ENCODE data around the gene CCDC3.

Gene CCDC3

DNA sequence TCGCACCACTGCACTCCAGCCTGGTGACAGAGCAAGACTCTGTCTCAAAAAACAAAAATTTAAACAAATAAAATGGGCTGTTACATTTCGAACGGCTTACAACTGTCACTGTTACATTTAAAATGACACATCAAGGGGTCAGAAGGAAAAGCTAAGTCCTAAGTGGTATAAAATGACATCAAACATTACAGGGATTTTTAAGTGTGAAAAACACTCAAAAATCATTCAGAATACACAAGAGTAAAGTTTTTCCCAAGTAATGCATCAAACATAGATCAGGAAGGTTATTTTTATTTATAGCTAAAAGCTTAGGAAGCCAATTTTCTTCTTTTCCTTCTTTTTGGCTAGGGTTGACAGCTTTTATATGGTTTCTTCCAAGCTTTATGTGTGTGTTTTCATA, 39.0 kb downstream of the CCDC3 start:
- no peak for DNase-seq

DNA sequence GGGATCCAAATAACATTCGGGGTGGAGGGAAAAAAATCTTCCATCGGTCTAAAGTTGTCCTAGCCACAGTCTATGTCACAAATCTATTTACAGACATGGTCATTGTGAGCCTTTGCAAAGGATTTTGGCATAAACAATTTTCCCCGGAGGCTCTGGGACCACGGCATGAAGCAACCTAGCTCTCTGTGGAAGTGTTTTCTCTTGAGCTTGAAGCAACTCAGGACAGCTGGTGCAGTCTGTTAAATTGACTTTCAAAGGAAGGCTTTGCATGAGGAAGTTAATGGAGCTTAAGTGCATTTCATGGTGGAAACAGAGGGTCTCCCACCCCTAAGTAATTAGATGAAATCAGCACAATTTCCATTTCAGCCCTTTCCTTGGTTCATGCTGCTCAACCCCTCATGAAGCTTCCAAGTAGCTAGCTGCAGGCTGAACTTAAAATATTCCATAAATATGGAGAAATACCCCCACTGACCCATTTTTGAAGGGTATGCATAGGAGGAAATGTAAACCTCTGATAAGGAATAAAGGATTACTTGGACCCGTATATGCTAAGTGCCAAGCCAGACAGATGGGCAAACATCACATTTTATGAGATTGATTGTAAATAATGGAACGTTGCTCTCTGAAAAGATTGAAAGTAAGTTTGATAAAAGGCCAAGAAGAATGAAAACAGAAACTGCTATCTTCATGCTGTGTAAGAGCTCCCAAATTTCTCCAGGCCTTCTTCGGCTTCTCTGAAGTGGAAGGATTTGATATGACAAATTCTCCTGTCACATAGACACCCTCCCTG, 39.9 kb downstream of the CCDC3 start:
- DNase-seq: no peak

- DNase-seq: no peak
Measured at GRCh38 chr10:12960941-12961340, 40.6 kb downstream of the CCDC3 start.

DNA sequence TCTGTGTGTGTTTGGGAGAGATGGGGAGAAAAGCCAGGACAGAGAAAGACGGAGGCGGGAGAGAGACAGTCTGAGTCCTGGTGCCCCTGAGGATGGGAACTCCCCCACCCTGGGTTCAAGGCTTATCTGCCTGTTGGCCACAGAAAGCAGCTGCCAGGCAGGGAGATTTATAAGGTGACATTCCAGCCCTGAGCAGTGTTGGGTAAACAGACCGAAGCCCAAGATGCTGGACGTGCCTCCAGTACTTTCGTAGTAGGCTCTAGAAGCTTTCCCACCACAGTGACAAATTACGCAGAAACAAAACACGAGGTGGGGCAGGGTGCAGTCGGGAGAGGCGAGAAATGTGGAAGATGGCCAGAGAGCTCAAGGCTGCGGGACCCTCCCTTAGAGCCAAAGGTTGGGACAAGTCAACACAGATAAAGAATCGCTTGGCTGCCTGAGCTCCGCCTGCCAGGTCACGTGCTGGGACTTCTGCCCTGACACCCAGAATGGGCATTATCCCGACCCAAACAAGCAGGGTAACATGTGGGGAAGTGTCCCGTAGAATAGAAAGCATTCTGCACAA, 41.1 kb downstream of the CCDC3 start:
- DNase-seq: no peak

DNA sequence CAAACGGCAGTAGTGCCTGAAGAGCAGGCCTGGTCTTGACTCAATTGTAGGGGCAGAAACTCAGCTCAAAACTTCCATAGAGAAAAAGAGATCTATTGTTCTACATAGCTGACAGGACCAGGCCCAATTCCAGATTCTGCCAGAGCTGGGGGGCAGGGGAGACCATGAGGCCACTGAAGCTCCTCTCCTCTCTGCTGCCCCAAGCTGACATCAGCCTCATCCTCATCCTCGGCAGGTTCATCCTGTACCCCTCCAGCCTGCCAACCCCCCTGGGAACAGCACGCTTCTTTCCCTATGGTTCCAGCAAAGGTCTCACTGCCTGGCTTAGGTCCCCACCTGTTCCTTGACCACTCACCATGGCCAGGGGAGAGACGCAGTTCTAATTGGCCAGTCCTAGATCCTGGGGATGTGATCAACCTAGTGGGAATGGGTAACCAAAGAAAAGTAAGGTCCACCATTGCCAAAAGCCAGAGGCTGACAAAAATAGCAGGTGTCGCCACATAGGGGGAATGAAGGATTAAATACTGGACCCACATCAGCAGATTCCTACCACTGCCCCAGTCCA, 42.9 kb downstream of the CCDC3 start:
- DNase-seq: no peak

DNA sequence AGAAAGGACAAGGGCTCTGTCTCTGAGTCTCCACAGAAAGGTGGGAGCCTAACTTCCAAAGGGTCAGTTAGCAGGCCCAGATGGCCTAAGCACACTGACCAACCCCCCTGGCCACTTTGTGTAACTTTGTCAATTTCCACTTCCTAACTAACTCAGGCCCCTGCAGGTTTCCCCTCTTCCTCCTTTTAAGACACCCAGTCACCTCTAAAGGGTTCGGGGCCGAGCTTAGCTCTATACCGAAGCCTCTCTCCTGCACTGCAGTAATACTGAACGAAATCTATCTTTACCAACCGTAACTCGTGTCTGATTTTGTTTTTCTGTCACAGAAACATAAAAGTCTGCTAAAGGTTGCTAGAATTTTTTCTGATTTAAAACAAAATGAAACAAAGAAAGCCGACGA, 44.4 kb downstream of the CCDC3 start:
- no peak for DNase-seq

GRCh38 chr10:12954866-12955265, 46.6 kb downstream of the CCDC3 start:
- peak in 1 of 51 donors; percentile 6 for DNase-seq

GRCh38 chr10:12950583-12951128, 50.9 kb downstream of the CCDC3 start:
- no peak for DNase-seq

DNA sequence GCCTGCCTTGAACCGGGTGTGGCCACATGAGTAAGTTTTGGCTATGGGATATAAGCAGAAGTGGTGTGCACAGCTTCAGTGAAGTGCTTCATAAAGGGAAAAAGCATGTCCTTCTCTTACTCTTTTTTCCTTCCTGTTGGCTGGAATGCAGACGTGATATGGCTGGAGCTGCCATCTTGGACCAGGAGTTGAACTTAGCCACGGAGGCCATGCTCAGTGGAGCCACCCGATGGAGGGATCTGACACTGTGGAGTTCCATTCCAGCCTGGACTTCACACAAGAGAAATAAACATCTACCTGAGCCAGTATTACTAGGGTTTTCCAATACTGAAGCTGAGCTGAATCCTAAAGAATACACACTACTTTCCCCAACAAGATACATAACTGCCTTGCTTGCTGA, 52.3 kb downstream of the CCDC3 start:
- no peak for DNase-seq

DNA sequence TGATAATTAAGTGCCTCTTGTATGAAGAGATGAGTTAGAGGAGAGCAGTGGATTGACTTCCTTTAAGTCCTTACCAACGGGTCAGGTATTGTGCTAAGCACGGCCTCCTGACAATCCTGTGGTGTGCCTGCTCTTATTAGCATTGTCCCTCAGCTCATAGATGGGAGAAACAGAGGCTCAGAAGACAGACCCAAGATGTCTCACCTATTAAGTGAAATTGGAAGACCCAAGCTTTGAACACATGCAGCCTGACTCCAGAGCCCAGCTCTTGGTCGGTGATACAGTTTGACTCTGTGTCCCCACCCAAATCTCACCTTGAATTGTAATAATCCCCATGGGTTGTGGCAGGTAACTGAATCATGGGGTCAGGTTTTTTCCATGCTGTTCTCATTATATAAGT, 53.8 kb downstream of the CCDC3 start:
- DNase-seq: no peak

DNA sequence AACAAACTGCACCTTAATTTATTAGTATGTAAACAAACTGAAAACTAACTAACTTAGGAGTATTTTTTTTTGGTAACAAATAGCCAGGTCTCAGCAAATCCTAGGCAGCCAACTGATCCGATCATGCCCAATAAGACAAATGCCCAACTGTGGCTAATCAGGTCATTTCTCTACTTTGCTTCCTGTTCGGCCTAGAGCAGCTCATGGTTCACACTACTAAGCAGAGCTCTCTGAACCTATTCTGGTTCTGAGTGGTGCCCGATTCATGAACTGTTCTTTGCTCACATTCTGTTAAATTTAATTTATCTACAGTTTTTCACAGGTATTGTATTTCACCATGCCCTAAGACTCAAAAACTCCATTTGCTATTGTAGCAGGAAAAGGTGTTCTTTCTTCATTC, 55.1 kb downstream of the CCDC3 start:
- DNase-seq: no peak

DNA sequence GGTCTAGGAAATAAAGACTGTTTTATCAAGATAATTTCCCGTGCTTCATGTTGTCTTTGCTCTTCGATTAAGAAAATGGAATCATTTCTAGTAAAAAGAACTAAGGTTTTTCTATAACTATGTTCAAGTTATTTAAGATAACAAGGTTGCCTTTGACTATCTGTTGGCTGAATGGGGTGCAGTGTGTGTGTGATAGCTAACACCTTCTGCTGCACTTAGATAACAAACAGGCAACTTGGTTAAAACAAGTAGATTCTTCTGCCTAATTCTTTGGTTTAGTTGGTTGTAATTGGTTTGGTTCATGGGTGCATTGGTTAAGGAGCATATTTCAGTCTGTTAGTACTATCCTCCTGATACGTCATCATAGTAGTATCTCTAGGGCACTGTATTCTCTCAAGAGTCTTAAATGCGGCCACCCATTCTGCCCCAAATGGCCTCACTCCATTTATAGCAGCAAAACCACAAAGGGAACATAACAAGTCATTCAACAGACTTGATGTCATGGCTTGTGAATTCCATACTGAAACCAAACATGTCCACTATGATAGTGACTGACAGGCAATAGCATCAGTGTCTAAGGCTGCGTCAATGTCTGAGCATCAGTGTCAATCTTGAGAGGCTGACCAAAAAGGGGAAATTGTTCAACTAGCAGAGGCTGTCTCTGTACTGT, 55.7 kb downstream of the CCDC3 start:
- no peak for DNase-seq

DNA sequence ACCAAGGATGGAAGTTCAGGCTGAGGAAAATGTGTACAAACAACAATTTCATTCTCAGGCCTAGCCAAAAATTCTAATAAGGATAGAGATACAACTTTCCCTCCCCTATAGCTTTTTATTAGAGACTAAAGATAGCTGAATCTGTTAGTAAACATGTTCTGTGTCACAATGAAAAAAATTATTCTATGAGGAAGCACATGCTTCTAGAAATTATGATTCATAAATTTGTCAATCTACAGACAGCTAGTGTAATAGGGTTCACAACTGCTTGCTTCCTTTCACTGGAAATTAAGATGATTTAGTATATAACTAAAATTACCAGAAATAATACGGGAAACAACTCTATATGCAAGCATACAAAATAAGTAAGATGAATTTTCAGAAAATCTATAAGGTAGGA, 56.6 kb downstream of the CCDC3 start:
- no peak for DNase-seq

- no peak for DNase-seq
Measured at GRCh38 chr10:12943425-12943824, 58.1 kb downstream of the CCDC3 start.

- DNase-seq: no peak
Measured at GRCh38 chr10:12941966-12942365, 59.5 kb downstream of the CCDC3 start.

DNA sequence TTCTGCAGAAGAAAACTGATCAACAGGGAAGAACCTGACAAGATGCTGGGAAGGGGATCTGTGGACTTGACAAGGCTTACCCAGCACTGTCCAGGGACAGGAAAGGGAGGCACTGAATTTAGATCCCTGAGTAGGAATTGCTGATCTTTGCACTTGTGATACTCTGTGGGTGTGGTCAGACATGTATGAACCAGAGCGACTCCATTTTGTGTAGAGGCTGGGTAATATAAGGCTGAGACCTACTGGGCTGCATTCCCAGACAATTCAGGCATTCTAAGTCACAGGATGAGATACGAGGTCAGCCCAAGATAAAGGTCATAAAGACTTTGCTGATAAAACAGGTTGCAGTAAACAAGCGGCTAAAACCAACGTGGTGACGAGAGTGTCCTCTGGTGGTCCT, 60.7 kb downstream of the CCDC3 start:
- no peak for DNase-seq

DNA sequence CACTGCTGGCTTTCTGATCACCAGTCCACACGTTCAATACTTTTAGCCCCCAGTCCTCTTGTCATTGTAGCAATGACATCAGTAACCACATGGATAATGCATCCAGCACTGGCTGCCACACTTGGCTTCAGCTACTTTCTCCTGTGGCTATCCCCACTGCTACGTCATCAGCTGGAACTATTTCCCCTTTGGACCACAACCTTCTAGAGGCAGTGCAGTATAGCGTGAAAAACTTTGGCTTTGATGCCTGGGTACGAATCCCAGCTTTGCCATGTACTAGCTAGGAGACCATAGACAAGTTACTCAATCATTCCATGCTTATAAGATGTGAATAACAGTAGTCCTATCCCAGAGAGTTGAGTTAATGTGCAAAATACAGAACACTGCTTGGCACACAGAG, 63.2 kb downstream of the CCDC3 start:
- no peak for DNase-seq

DNA sequence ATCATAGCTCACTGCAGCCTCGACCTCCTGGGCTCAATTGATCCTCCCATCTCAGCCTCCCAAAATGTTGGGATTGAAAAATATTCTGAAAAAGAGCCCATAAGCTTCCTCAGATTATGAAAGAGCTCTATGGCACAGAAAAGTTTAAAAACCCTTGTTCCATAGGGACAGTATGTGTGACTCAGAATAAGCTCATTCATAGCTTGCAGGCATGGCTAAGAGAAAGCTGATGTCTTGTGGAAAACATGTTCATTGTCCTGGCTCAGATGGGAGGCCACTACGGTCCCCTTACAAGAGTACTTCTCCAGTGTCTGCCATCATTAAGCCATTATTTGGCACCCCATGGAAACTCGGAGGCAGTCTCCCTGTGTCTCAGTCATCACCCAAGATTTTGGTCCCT, 64.0 kb downstream of the CCDC3 start:
- DNase-seq: no peak

DNA sequence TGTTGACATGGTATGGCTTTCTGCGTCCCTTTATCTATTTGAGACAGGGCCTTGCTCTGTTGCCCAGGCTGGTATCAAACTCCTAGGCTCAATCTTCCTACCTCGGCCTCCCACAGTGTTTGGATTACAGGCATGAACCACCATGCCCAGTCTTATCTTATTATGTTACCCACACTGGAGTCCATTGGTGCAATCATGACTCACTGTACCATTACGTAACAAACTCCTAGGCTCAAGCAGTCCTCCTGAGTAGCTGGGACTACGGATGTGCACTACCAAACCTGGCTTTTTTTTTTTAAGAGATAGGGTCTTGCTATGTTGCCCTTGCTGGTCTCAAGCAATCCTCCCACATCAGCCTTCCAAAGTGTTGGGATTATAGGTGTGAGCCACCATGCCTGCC, 66.7 kb downstream of the CCDC3 start:
- DNase-seq: no peak

DNA sequence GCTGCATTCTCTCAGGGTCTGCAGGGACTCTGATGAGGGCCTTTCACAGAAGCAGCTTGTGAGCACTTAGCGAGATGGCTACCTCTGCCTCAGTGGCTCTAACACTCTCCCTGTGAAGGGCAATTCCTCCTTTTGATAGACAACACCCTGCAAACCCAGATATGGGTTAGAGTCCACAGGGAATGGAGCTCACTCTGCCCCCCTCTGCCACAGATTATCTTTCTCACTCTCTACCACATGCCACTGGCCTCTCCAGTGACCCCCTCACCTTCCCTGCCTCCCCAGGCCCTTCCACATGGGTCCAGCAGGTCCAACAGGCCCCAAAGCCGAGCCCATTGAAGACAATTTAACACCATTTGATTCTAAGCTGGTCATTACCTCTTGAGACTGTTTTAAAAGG, 72.1 kb downstream of the CCDC3 start:
- DNase-seq: no peak

- no peak for DNase-seq
Measured at GRCh38 chr10:12928571-12928970, 72.9 kb downstream of the CCDC3 start.

DNA sequence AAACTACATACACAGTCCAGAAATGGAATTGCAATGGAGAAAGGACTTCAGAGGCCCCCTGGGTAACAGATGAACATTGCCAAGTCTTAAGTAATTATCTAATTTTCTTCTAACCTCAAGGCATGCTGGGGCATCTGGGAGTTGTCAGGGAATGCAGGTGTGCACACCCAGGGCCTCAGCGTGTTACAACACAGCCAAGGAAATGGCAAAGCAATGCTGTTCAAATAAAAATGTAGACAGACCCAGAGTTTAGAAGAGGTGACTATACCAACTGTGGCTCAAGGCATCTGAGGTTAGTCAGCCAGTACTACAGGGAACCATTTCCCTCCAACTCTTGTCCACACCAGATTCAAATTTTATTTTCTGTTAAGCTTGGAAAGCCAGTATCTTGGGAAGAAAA, 73.6 kb downstream of the CCDC3 start:
- no peak for DNase-seq

DNA sequence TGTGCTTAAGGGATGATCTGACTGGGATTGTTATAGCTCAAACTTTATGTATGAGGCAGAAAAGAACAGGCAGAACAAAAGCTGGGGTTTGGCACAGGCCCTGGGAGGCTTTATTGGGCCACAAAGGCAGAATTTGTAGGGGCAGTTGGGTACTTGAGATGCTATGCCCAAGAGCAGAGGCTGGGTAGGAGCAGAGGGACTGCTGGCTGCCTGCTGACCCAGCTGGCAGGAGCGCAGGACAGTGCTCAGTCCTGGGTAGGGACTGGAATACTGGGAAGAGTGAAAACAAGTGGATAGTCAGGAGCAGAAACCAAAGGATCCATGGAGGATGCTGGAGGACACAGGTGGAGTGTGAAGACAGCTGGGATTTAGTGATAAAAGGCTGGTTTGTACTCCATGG, 75.7 kb downstream of the CCDC3 start:
- DNase-seq: no peak
